Measurements from ENCODE around the gene EEF2KMT. TPM values are rescaled to one million over a fixed set of nuclear protein-coding genes. Genes with fewer than 3 reads are reported as not detected.

The EEF2KMT gene
- total and polyA plus RNA-seq, 2 of the 4 experiments (the other 2 are of a cell fraction), result 14.1 to 19.0 TPM

- BruUV-seq (replicated peaks), result no TSS peak
- POLR2A ChIA-PET (ENCODE audit: unreplicated experiment), result no interaction called here
- H4K8ac ChIP-seq (ENCODE audit: low read depth in 2 of 2, low read length in 2 of 2), result no peak overlapping the region
Measured at GRCh38 chr16:5108505-5109158, 11.0 kb upstream of the EEF2KMT start.

More at GRCh38 chr16:5108505-5109158, 11.0 kb upstream of the EEF2KMT start:
- Histone ChIP-seq H2BK120ac (ENCODE audit: low read depth, low read length) (no peak overlapping the region), H3K23ac (ENCODE audit: low read depth, low read length) (no peak overlapping the region), H2BK15ac (ENCODE audit: low read depth, low read length) (no peak overlapping the region), H3K4me2 (ENCODE audit: low read depth, low read length) (no peak overlapping the region), H4K5ac (ENCODE audit: low read depth, low read length) (no peak overlapping the region), H4K20me1 (ENCODE audit: insufficient read depth, low read length) (no peaks in the 10 kb centered on the region), H3K9me1 (ENCODE audit: insufficient read depth, low read length) (no peaks in the 10 kb centered on the region), H2AK9ac (replicated peaks; ENCODE audit: low read depth, low read length, poor library complexity) (no peak overlapping the region), H3K27ac (ENCODE audit: insufficient read depth, low read length) (no peak overlapping the region), H4K91ac (ENCODE audit: insufficient read depth, low read depth, low read length) (no peak overlapping the region), H3K14ac (replicated peaks; ENCODE audit: low read depth, low read length) (no peak overlapping the region), H3K9me3 (ENCODE audit: control insufficient read depth, insufficient read depth, low read length) (no peaks in the 10 kb centered on the region), H2BK5ac (ENCODE audit: low read depth, low read length, poor library complexity, severe bottlenecking) (no peak overlapping the region), H3K4me1 (ENCODE audit: control insufficient read depth, insufficient read depth, low read length) (no peaks in the 10 kb centered on the region), H3K79me1 (ENCODE audit: low read depth in 1 of 2, low read length in 2 of 2) (no peaks in the 10 kb centered on the region), H2AK5ac (ENCODE audit: low read depth, low read length) (no peak overlapping the region), H3K4me3 (ENCODE audit: insufficient read depth, low read depth, low read length) (no peak overlapping the region), H3K18ac (ENCODE audit: low read depth, low read length) (no peak overlapping the region), H3K56ac (ENCODE audit: extremely low read depth, insufficient read depth, low read length) (no peak overlapping the region), H2BK20ac (ENCODE audit: low read depth, low read length) (no peak overlapping the region), H3K36me3 (ENCODE audit: control insufficient read depth, insufficient read depth, low read length) (no peaks in the 10 kb centered on the region), H3K9ac (ENCODE audit: low read depth, low read length) (no peak overlapping the region), H2AFZ (replicated peaks; ENCODE audit: low read length, poor library complexity) (no peak overlapping the region), H3K4ac (ENCODE audit: low read depth, low read length) (no peak overlapping the region), H3K27me3 (ENCODE audit: control insufficient read depth, insufficient read depth, low read length) (no peaks in the 10 kb centered on the region)
- ATAC-seq (ENCODE audit: low read depth) (no peak), DNase-seq (no peak)
- dilution Hi-C loops (cut with HindIII; ENCODE audit: low sequenced_read_pairs, unreplicated experiment), result no loop called here
- intact Hi-C loops (cut with micrococcal nuclease), result no loop called here
- TF ChIP-seq BHLHE40 (IDR thresholded peaks at IDR 0.05; ENCODE audit: low read depth, low read length) (no peak), FOS (IDR thresholded peaks at IDR 0.05; ENCODE audit: low read depth, low read length) (no peak), CTCF (conservative IDR thresholded peaks at IDR 0.05; ENCODE audit: low read depth, low read length) (no peak), MXI1 (IDR thresholded peaks at IDR 0.05; ENCODE audit: borderline replicate concordance, low read depth, low read length) (no peak), NFE2L2 (IDR thresholded peaks at IDR 0.05; ENCODE audit: low read depth, low read length) (no peak), CEBPB (IDR thresholded peaks at IDR 0.05; ENCODE audit: low read depth, low read length) (no peak), RCOR1 (IDR thresholded peaks at IDR 0.05; ENCODE audit: insufficient replicate concordance, low read length) (no peak), CHD1 (IDR thresholded peaks at IDR 0.05; ENCODE audit: low read depth, low read length) (no peak), RFX5 (IDR thresholded peaks at IDR 0.05; ENCODE audit: low read depth, low read length) (no peak), RAD21 (IDR thresholded peaks at IDR 0.05; ENCODE audit: low read length) (no peak), POLR2A (IDR thresholded peaks at IDR 0.05; ENCODE audit: low read depth, low read length) (no peak), SMC3 (IDR thresholded peaks at IDR 0.05; ENCODE audit: low read depth, low read length) (no peak), MAZ (IDR thresholded peaks at IDR 0.05; ENCODE audit: borderline replicate concordance, low read depth, low read length) (no peak), MAFK (IDR thresholded peaks at IDR 0.05; ENCODE audit: low read depth, low read length) (no peak)
- TF ChIP-seq, protein P1, sequence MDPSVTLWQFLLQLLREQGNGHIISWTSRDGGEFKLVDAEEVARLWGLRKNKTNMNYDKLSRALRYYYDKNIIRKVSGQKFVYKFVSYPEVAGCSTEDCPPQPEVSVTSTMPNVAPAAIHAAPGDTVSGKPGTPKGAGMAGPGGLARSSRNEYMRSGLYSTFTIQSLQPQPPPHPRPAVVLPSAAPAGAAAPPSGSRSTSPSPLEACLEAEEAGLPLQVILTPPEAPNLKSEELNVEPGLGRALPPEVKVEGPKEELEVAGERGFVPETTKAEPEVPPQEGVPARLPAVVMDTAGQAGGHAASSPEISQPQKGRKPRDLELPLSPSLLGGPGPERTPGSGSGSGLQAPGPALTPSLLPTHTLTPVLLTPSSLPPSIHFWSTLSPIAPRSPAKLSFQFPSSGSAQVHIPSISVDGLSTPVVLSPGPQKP (IDR thresholded peaks at IDR 0.05; ENCODE audit: borderline replicate concordance, low read depth, low read length), result no peak
- TF ChIP-seq, protein P2, sequence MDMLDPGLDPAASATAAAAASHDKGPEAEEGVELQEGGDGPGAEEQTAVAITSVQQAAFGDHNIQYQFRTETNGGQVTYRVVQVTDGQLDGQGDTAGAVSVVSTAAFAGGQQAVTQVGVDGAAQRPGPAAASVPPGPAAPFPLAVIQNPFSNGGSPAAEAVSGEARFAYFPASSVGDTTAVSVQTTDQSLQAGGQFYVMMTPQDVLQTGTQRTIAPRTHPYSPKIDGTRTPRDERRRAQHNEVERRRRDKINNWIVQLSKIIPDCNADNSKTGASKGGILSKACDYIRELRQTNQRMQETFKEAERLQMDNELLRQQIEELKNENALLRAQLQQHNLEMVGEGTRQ (IDR thresholded peaks at IDR 0.05; ENCODE audit: low read depth, low read length), result no peak
- in situ Hi-C loops (cut with MboI; ENCODE audit: low sequenced_read_pairs), result no loop called here
- CTCF ChIA-PET, result no interaction called here
- 80% methylated on average over 6 of the region's 27 CpGs; no CpG with 5 or more reads in 1 of the 2 experiments for WGBS, 2 experiments (ENCODE audit: extremely low coverage in 2 of 2, insufficient read length in 1 of 2)
